Progenitor cell of endocrine pancreas (in vitro differentiated cells): ENCODE data around the gene NBEA. TPM values are rescaled to one million over a fixed set of nuclear protein-coding genes. Genes with fewer than 3 reads are reported as not detected.

Source experiments
- DNase-seq: peaks from one replicate; pipeline ENCODE4 v3.0.0; 2021; ENCODE audit warnings: low spot score; ENCODE audit not compliant: unreplicated experiment
- H3K27ac Mint-ChIP-seq: 2 replicates; pipeline ENCODE4 v1.8.0; 2021; ENCODE audit warnings: mild to moderate bottlenecking, moderate library complexity, mixed read lengths
- H3K27me3 Mint-ChIP-seq: 2 replicates; pipeline ENCODE4 v1.8.0; 2021; ENCODE audit warnings: mixed read lengths
- H3K36me3 Mint-ChIP-seq: 2 replicates; pipeline ENCODE4 v1.8.0; 2022; ENCODE audit warnings: mixed read lengths; ENCODE audit not compliant: insufficient read depth
- H3K4me1 Mint-ChIP-seq: 2 replicates; pipeline ENCODE4 v1.8.0; 2021; ENCODE audit warnings: low read depth, mixed read lengths
- H3K4me3 Mint-ChIP-seq: 2 replicates; pipeline ENCODE4 v1.8.0; 2021; ENCODE audit warnings: low read depth, mild to moderate bottlenecking, moderate library complexity, mixed read lengths
- H3K9me3 Mint-ChIP-seq: 2 replicates; pipeline ENCODE4 v1.8.0; 2021; ENCODE audit warnings: low read depth, mixed read lengths
- CTCF ChIP-seq: fragments of 200-600 bp; sonication (generic); IDR thresholded peaks from one replicate; pipeline ENCODE4 v1.5.0; 2021; ENCODE audit warnings: antibody characterized with exemption, mild to moderate bottlenecking; ENCODE audit not compliant: unreplicated experiment
- total RNA-seq: library from RNA; stranded (reverse); gene quantifications from 2 replicates; pipeline ENCODE4 v1.2.1, GENCODE V29; 2021

NBEA gene
- total RNA-seq, 1 donor from 2014 or later: 21.7 TPM

DNA sequence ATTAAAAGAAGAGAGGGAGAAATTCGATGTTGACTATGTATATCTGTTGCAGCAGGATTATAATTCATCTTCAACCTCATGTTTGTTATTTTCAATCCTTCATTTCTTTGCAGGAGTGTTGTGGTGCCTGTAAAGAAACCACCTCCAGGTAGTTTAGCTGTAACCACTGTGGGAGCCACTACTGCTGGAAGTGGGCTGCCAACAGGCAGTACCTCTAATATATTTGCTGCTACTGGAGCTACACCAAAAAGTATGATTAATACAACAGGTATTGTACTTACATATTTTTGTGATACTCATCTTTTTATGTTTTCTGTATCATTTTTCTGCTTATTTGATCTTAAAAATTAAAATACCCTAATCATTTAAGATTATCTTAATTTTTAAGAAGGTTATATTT, 266.5 kb downstream of the NBEA start:
- H3K9me3 Mint-ChIP-seq: no peaks in the 10 kb centered on the region
- no peak overlapping the region for H3K4me3 Mint-ChIP-seq
- H3K36me3 Mint-ChIP-seq: peaks cover 9% of the 10 kb centered on the region
- DNase-seq: no peak
- no peaks in the 10 kb centered on the region for H3K27me3 Mint-ChIP-seq
- peak overlapping the region; percentile 59 for H3K27ac Mint-ChIP-seq
- H3K4me1 Mint-ChIP-seq: no peaks in the 10 kb centered on the region
- TF ChIP-seq CTCF: no peak

GRCh38 chr13:35210261-35210660, 268.2 kb downstream of the NBEA start:
- no peak for DNase-seq
- no peak overlapping the region for H3K4me3 Mint-ChIP-seq
- TF ChIP-seq CTCF: no peak
- H3K27me3 Mint-ChIP-seq: no peaks in the 10 kb centered on the region
- H3K27ac Mint-ChIP-seq: no peak overlapping the region
- H3K4me1 Mint-ChIP-seq: no peaks in the 10 kb centered on the region
- H3K9me3 Mint-ChIP-seq: no peaks in the 10 kb centered on the region
- H3K36me3 Mint-ChIP-seq: peaks cover 5% of the 10 kb centered on the region

DNA sequence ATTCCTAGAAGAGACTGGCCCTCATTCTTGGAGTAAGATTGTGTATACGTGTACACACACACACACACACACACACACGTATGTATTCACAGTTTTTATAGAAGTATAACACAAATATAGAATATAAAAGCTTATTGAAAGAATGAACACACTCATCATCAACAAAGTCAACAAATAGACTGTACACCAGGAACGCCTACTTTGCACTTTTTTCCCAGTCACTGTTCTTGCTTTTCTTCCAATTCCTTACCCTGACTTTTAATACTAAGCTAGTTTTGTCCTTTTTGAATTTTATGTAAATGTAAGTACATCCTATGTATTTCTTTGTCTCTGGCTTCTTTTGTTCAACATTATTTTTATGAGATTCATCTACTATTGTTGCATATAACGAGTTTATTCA, 269.9 kb downstream of the NBEA start:
- H3K27me3 Mint-ChIP-seq: no peaks in the 10 kb centered on the region

GRCh38 chr13:35213911-35214310, 271.8 kb downstream of the NBEA start:
- H3K9me3 Mint-ChIP-seq: no peaks in the 10 kb centered on the region
- H3K27ac Mint-ChIP-seq: no peak overlapping the region
- TF ChIP-seq CTCF: no peak
- peaks cover 5% of the 10 kb centered on the region for H3K36me3 Mint-ChIP-seq
- H3K4me1 Mint-ChIP-seq: no peaks in the 10 kb centered on the region
- DNase-seq: no peak
- no peak overlapping the region for H3K4me3 Mint-ChIP-seq
- no peaks in the 10 kb centered on the region for H3K27me3 Mint-ChIP-seq

More for the DNA sequence above, 269.9 kb downstream of the NBEA start:
- H3K36me3 Mint-ChIP-seq: peaks cover 5% of the 10 kb centered on the region
- H3K4me3 Mint-ChIP-seq: no peak overlapping the region
- no peaks in the 10 kb centered on the region for H3K4me1 Mint-ChIP-seq
- no peak for TF ChIP-seq CTCF
- no peaks in the 10 kb centered on the region for H3K9me3 Mint-ChIP-seq
- no peak overlapping the region for H3K27ac Mint-ChIP-seq
- no peak for DNase-seq

DNA sequence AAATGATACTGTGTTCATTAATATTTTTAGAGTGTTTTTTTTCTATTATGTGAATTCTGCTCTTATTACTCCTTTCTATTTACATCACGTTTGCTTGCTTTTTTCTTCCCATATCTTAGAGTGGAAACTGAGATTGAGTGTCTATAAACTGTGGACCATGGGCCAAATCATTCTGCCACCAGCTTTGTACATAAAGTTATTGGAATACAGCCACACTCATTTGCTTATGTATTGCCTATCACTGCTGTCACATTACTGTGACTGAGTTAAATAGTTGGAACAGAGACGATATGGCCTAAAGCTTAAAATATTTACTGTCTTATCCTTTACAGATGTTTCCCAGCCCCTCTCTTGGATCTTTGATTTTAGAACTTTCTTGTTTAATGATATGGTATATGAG, 274.1 kb downstream of the NBEA start:
- H3K9me3 Mint-ChIP-seq: peaks cover 4% of the 10 kb centered on the region
- no peak for DNase-seq
- H3K4me3 Mint-ChIP-seq: no peak overlapping the region
- H3K27ac Mint-ChIP-seq: no peak overlapping the region
- no peaks in the 10 kb centered on the region for H3K4me1 Mint-ChIP-seq
- H3K27me3 Mint-ChIP-seq: no peaks in the 10 kb centered on the region
- no peak for TF ChIP-seq CTCF
- peaks cover 8% of the 10 kb centered on the region for H3K36me3 Mint-ChIP-seq
